ENCODE data around the gene PLPP4.

The PLPP4 gene

DNA sequence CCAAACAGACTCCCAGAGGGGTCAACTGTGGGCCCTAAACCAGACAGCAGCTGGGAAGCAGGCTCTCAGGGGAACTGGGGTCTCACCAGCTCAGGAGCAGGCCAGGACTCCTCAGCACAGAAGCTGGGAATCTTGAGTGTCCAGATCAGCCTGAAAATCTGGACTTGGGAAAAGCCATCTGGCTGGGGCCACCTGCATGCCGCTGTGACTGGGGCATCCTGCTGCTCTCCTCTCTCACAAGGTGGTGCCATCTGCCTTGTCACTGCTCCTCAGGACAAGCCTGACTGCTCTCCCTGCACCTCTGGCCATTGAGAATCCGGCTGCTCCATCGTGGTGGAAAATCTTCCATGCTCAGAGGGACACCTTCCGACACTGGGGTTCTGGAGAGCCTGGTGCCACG, 141.4 kb downstream of the PLPP4 start:
- Histone ChIP-seq H3K36me3 (ENCODE audit: insufficient read depth, low read length) (no peaks in the 10 kb centered on the region), H3K4me1 (ENCODE audit: insufficient read depth, low read length) (no peaks in the 10 kb centered on the region), H3K9me3 (ENCODE audit: insufficient read depth, low read depth, low read length) (0 out of 2 replicates have a peak, but pooled peaks cover 4% of the 10 kb centered on the region), H3K4me3 (ENCODE audit: low read length) (no peak overlapping the region), H3K9ac (ENCODE audit: low read depth, low read length) (no peak overlapping the region), H3K27ac (ENCODE audit: low read depth, low read length) (no peak overlapping the region), H3K27me3 (ENCODE audit: insufficient read depth, low read length) (no peaks in the 10 kb centered on the region)
- WGBS, result 73% methylated on average over 5 of the region's 5 CpGs

DNA sequence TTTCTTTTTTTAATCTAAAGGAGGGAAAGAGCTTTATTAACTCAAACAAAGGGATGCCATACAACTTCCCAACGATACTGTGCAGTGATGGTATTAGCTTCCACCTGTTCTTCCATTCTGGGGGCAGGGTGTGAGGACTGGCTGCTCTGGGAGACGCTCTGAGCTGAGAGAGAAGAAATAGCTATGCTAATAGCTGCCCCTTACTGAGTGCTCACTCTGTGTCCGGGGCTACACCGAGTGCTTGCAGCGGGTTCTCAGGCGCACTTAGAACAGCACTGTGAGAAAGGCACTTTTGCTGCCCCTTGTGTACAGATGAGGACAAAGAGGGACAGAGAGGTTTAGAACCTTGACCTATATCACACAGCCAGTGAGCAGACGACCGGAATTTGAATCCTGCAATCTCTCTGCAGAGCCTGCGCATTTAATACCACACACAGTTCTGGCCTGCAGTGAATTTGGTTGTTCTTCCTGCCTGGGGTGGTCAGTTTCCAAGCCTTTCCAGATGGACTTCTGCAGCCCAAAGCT, 142.2 kb downstream of the PLPP4 start:
- Histone ChIP-seq H3K36me3 (ENCODE audit: insufficient read depth, low read length) (no peaks in the 10 kb centered on the region), H3K9ac (ENCODE audit: low read depth, low read length) (no peak overlapping the region), H3K4me1 (ENCODE audit: insufficient read depth, low read length) (no peaks in the 10 kb centered on the region), H3K4me3 (ENCODE audit: low read length) (no peak overlapping the region), H3K9me3 (ENCODE audit: insufficient read depth, low read depth, low read length) (0 out of 2 replicates have a peak, but pooled peaks cover 4% of the 10 kb centered on the region), H3K27ac (ENCODE audit: low read depth, low read length) (no peak overlapping the region), H3K27me3 (ENCODE audit: insufficient read depth, low read length) (no peaks in the 10 kb centered on the region)
- WGBS, result 66% methylated on average over 9 of the region's 9 CpGs

DNA sequence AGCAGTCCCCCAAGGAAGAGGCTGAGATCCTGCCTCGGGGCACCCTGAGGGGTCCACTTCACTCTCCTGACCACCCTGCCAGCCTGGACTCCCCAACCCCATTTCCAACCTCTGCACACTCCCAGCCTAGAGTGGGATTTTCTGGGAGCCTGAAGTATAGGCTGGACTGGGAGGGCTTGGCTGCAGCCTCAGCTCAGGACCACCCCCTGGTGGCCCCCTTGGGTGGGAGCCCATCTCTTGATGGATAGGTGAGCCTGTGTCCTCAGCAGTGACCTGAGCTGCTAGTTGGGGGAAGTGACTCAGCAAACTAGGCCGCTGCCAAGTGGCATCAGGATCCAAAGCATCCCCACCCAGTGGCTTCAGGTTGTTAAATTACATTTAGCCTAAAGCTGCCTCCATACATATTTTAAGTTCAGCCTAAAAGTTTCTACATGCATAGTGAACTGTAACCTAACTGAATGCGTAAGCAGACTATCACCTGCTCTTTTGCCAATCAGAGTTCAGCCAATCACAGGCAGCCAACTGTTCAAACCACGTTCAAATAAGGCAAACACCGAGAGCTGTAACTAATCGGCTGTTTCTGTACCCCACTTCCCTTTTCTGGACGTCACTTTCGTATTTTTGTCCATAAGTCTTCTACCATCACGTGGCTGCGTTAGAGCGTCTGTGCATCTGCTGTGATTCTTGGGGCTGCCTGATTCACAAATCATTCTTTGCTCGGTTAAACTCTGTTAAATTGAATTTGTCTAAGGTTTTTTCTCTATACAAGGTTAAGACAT, 144.0 kb downstream of the PLPP4 start:
- H3K27ac ChIP-seq (ENCODE audit: low read depth, low read length), result no peak overlapping the region
- H3K27me3 ChIP-seq (ENCODE audit: insufficient read depth, low read length), result no peaks in the 10 kb centered on the region
- no peak overlapping the region for H3K9ac ChIP-seq (ENCODE audit: low read depth, low read length)
- 91% methylated on average over 12 of the region's 12 CpGs for WGBS
- H3K4me1 ChIP-seq (ENCODE audit: insufficient read depth, low read length), result peaks cover 7% of the 10 kb centered on the region; the same call in 1 of the 2 replicates
- no peak overlapping the region for H3K4me3 ChIP-seq (ENCODE audit: low read length)
- no peaks in the 10 kb centered on the region for H3K36me3 ChIP-seq (ENCODE audit: insufficient read depth, low read length)
- 0 out of 2 replicates have a peak, but pooled peaks cover 4% of the 10 kb centered on the region for H3K9me3 ChIP-seq (ENCODE audit: insufficient read depth, low read depth, low read length)

DNA sequence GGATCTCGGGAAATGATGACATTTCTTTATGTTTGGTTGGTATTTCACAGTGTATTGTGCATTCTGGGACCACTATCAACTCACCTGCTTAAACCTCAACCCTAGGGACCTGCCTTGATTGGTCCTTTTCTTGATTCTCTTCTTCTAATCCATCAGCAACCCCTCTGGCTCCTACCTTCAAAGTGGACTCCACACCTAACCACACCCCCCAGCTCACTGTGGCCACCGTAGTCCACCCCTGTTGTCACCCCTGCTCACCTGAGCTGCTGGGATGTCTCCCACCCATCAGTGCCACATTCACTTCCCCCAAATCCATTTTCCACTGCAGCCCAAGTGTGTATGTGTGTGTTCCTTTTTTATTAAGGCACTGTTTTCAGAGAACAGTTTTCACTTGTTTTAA, 145.0 kb downstream of the PLPP4 start:
- H3K9me3 ChIP-seq (ENCODE audit: insufficient read depth, low read depth, low read length), result 0 out of 2 replicates have a peak, but pooled peaks cover 4% of the 10 kb centered on the region
- no peak overlapping the region for H3K4me3 ChIP-seq (ENCODE audit: low read length)
- H3K9ac ChIP-seq (ENCODE audit: low read depth, low read length), result no peak overlapping the region
- H3K4me1 ChIP-seq (ENCODE audit: insufficient read depth, low read length), result peaks cover 7% of the 10 kb centered on the region; the same call in 1 of the 2 replicates
- H3K27ac ChIP-seq (ENCODE audit: low read depth, low read length), result no peak overlapping the region
- no peaks in the 10 kb centered on the region for H3K27me3 ChIP-seq (ENCODE audit: insufficient read depth, low read length)
- 93% methylated on average over 2 of the region's 2 CpGs for WGBS
- H3K36me3 ChIP-seq (ENCODE audit: insufficient read depth, low read length), result no peaks in the 10 kb centered on the region

DNA sequence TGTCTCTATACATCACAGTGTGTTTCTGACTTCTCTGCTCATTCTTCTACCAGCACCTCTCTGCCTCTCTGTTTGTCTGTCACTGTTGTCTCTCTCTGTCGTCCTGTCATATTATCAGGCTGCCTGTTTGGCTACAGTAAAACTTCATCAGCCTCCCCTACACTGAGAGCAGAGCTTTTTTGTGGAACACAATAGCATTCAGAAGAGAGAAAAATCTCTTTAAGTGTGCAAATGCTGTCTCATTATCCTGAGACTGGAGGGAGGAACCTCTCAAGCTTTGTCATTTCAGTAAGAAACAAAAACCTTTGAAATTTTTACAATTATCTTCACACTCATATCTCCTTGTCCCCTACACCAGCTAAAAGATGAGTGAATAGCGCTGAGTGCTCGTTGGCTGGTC, 148.4 kb downstream of the PLPP4 start:
- 78% methylated on average over 3 of the region's 3 CpGs for WGBS
- Histone ChIP-seq H3K9ac (ENCODE audit: low read depth, low read length) (no peak overlapping the region), H3K27ac (ENCODE audit: low read depth, low read length) (no peak overlapping the region), H3K27me3 (ENCODE audit: insufficient read depth, low read length) (no peaks in the 10 kb centered on the region), H3K36me3 (ENCODE audit: insufficient read depth, low read length) (no peaks in the 10 kb centered on the region), H3K4me1 (ENCODE audit: insufficient read depth, low read length) (peaks cover 9% of the 10 kb centered on the region; the same call in 1 of the 2 replicates), H3K4me3 (ENCODE audit: low read length) (no peak overlapping the region), H3K9me3 (ENCODE audit: insufficient read depth, low read depth, low read length) (0 out of 2 replicates have a peak, but pooled peaks cover 4% of the 10 kb centered on the region)

DNA sequence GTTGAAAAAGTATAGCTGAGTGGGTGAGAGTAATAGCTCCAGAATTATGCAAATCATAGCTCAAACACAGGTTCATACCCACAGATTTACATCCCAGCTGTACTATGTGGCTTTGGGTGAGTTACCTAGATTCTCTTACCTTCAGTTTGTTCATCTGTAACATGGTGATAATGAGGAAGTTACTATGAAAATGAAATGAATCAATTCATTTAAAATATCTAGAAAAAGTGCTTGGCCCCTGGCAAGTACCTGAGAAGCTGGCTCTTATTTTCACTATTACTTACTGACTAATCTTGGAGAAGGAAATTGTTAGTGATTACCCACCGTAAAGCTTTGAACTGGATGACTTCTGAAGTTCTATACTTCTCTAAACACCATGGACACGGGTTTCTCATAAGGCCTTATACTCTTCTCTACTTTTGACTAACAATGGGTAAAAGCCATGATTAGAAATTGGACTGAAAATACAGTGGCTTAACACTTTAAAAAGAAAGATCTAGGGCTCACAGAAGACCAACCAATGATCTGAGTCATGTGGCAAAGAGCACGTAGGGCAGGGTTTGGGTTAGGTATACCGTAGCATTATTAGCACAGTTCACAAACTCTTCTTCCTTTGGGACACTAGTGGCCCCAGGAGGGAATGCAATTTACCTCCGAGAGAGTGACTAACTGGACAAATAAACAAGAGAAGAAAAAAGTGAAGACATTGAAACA, 149.2 kb downstream of the PLPP4 start:
- Histone ChIP-seq H3K9me3 (ENCODE audit: insufficient read depth, low read depth, low read length) (0 out of 2 replicates have a peak, but pooled peaks cover 4% of the 10 kb centered on the region), H3K4me3 (ENCODE audit: low read length) (no peak overlapping the region), H3K36me3 (ENCODE audit: insufficient read depth, low read length) (no peaks in the 10 kb centered on the region), H3K4me1 (ENCODE audit: insufficient read depth, low read length) (peaks cover 9% of the 10 kb centered on the region; the same call in 1 of the 2 replicates), H3K9ac (ENCODE audit: low read depth, low read length) (no peak overlapping the region), H3K27ac (ENCODE audit: low read depth, low read length) (no peak overlapping the region), H3K27me3 (ENCODE audit: insufficient read depth, low read length) (no peaks in the 10 kb centered on the region)
- 90% methylated on average over 4 of the region's 5 CpGs for WGBS

DNA sequence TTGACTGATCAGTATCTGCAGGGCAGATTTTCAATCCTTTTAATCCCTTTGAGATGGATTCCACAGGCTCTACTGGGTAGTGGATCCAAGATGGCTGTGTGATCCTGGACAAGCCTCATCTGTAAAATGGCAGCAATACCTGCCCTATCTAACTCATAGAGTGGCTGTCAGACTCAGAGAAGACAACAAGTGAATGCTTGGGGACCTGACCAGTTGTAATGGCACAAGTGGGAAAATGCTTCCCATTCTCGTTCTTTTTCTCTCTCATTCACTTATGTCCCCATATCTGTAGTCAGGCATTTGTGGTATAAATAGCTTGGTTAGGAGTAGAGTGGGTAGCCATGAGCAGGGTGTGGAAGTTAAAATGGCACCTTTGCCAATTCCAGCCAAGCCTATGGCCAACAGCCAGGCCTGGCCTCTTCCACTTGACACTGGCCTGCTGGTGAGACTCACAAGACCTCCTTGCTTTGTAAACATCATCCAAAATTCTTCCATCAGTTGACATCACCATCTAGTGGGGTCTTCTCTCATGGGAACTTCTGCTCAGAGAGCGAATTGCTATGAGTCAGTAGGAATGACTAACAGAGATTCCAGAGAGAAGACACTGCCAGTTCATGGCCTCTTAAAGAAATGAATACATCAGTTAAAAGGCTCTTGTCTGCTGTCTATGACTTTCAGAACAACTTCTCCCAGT, 150.1 kb downstream of the PLPP4 start:
- Histone ChIP-seq H3K9me3 (ENCODE audit: insufficient read depth, low read depth, low read length) (0 out of 2 replicates have a peak, but pooled peaks cover 4% of the 10 kb centered on the region), H3K27me3 (ENCODE audit: insufficient read depth, low read length) (no peaks in the 10 kb centered on the region), H3K4me3 (ENCODE audit: low read length) (no peak overlapping the region), H3K4me1 (ENCODE audit: insufficient read depth, low read length) (peaks cover 9% of the 10 kb centered on the region; the same call in 1 of the 2 replicates), H3K27ac (ENCODE audit: low read depth, low read length) (no peak overlapping the region), H3K36me3 (ENCODE audit: insufficient read depth, low read length) (no peaks in the 10 kb centered on the region), H3K9ac (ENCODE audit: low read depth, low read length) (no peak overlapping the region)
- 100% methylated on average over 1 of the region's 2 CpGs for WGBS

DNA sequence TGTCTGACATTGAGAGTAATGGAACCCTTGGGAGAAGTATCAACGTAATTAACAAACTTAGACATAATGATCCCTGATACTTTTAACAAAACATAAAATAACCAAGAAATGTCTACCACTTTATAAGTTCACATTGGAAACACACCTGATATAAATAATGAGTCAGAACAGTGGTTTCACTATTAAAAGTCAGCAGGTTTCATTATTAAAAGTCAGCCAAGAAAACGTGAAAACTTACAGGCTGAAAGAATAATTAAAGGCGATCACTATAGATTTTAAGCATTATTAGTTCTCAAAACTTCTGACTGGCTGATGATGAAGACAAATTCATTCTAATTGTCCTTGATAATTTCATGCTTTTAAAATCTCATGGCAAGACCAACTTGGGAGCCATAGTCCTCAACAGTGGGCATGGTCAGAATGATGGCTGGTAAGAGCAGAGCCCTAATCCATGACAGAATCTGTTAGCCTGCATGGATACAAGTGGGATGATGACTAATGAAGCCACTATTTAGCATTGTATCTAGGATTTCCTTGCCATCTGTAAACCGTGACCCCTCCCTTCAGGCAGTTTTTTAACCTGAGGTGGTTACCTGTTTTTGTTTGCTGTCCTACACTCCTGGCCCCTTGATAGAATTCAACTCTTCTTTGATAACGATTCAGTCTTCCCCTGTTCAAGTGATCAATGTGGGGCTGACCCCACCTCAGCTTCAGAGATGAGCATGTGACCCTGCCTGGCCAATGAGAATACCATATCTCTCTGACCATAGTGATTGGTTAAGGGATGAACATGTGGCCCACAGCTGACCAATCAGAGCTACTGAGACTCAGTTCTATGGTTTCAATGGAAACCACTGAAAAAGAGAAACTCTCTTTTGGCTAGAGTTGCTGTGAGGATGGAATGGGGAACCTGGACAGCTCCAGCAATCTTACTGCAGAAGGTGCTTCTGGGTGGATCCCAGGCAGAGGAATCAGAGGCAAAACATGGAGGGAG, 151.0 kb downstream of the PLPP4 start:
- no peaks in the 10 kb centered on the region for H3K27me3 ChIP-seq (ENCODE audit: insufficient read depth, low read length)
- no peak overlapping the region for H3K27ac ChIP-seq (ENCODE audit: low read depth, low read length)
- 94% methylated on average over 5 of the region's 5 CpGs for WGBS
- no peaks in the 10 kb centered on the region for H3K36me3 ChIP-seq (ENCODE audit: insufficient read depth, low read length)
- H3K4me3 ChIP-seq (ENCODE audit: low read length), result no peak overlapping the region
- H3K9ac ChIP-seq (ENCODE audit: low read depth, low read length), result no peak overlapping the region
- H3K9me3 ChIP-seq (ENCODE audit: insufficient read depth, low read depth, low read length), result 0 out of 2 replicates have a peak, but pooled peaks cover under 1% of the 10 kb centered on the region
- H3K4me1 ChIP-seq (ENCODE audit: insufficient read depth, low read length), result peaks cover 9% of the 10 kb centered on the region; the same call in 1 of the 2 replicates

DNA sequence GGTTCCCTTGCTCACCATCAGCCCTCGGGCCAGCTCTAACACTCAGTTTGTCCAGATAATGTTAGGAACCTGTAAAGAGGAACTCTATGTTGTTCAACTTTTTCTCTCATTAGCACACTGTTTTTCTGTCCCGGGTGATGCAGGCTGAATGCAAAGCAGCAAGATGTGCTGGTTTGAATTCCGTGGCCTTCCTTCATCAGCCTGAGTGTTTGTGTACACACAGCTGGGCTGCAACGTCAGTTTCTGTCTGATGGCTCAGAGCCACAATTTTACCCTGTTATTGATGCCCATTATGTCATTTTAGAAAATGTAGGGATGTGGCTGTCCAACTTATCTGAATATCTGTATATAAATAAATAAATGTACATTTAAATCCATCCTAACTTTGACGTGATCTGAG, 152.0 kb downstream of the PLPP4 start:
- H3K27ac ChIP-seq (ENCODE audit: low read depth, low read length), result no peak overlapping the region
- no peaks in the 10 kb centered on the region for H3K9me3 ChIP-seq (ENCODE audit: insufficient read depth, low read depth, low read length)
- H3K9ac ChIP-seq (ENCODE audit: low read depth, low read length), result no peak overlapping the region
- H3K27me3 ChIP-seq (ENCODE audit: insufficient read depth, low read length), result no peaks in the 10 kb centered on the region
- peaks cover 9% of the 10 kb centered on the region; the same call in 1 of the 2 replicates for H3K4me1 ChIP-seq (ENCODE audit: insufficient read depth, low read length)
- H3K4me3 ChIP-seq (ENCODE audit: low read length), result no peak overlapping the region
- H3K36me3 ChIP-seq (ENCODE audit: insufficient read depth, low read length), result no peaks in the 10 kb centered on the region
- 89% methylated on average over 4 of the region's 5 CpGs for WGBS

DNA sequence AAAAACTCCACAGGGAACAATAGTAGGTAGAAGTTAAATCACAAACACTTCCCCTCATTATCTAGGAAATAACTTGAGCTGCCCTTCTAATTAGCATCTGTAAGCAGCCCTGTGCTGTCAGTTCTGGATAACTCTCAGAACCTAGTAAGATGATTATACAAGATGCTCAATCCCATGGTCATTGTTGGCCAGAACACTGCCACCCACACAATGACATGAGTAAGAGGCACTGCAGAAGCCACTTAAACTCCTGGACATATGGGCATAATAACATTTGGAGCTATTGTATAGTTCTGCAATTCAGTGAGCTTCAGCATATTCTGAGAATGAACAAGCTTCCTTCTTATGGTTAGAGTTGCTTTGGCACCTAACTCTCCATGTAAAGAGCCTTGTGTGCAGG, 153.8 kb downstream of the PLPP4 start:
- Histone ChIP-seq H3K27ac (ENCODE audit: low read depth, low read length) (no peak overlapping the region), H3K9ac (ENCODE audit: low read depth, low read length) (no peak overlapping the region), H3K4me3 (ENCODE audit: low read length) (no peak overlapping the region), H3K36me3 (ENCODE audit: insufficient read depth, low read length) (no peaks in the 10 kb centered on the region), H3K9me3 (ENCODE audit: insufficient read depth, low read depth, low read length) (peaks cover 6% of the 10 kb centered on the region; the same call in 1 of the 2 replicates), H3K4me1 (ENCODE audit: insufficient read depth, low read length) (0 out of 2 replicates have a peak, but pooled peaks cover 3% of the 10 kb centered on the region), H3K27me3 (ENCODE audit: insufficient read depth, low read length) (no peaks in the 10 kb centered on the region)

Measured in HUES64 (cell line).